DOHH2 (cell line): Measurements from ENCODE around the gene TNFRSF19.

Experiments used
- EZH2phosphoT487 ChIP-seq: fragments of 200-600 bp; sonication (generic); IDR thresholded peaks from 2 replicates; pipeline ENCODE4 v1.6.1; 2017; ENCODE audit warnings: borderline replicate concordance, mild to moderate bottlenecking, antibody characterized with exemption, low read length, moderate library complexity, mixed read lengths
- TF ChIP-seq, protein P1 (sequence below): fragments of 200-600 bp; sonication (generic); IDR thresholded peaks from one replicate; pipeline ENCODE4 v1.5.1; 2014; ENCODE audit warnings: antibody characterized with exemption, mild to moderate bottlenecking, low read depth, low read length; ENCODE audit not compliant: poor library complexity, severe bottlenecking

DNA sequence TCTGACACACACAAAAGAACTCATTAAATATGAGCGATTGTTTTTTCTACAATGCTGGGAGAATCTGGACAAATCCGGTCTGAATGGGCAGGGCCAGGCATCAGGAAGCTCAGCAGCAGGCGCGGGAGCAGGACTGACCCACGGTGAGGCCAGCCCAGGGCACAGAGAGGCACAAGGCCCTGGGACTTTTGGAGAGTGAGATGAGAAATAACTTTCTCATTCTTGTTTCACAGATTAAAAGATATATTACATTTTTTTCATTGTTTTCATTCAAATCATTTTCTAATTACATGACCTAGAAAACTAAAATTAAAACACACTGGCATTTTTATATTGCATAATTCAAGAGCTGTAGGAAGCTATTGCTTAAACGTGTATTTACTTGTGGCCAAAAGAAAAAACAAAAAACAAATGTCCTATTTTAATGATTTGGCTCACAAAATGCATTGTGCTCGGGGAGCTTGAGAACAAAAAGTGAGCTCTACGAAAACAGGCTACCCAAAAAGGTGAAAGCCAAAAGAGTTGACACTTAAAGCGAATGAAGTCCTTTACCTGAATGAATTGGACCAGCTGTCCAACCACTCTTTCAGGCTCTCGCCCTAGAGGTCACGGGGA is 133.1 kb downstream of the TNFRSF19 start:
- no peak for TF ChIP-seq EZH2phosphoT487
- TF ChIP-seq, protein P1, sequence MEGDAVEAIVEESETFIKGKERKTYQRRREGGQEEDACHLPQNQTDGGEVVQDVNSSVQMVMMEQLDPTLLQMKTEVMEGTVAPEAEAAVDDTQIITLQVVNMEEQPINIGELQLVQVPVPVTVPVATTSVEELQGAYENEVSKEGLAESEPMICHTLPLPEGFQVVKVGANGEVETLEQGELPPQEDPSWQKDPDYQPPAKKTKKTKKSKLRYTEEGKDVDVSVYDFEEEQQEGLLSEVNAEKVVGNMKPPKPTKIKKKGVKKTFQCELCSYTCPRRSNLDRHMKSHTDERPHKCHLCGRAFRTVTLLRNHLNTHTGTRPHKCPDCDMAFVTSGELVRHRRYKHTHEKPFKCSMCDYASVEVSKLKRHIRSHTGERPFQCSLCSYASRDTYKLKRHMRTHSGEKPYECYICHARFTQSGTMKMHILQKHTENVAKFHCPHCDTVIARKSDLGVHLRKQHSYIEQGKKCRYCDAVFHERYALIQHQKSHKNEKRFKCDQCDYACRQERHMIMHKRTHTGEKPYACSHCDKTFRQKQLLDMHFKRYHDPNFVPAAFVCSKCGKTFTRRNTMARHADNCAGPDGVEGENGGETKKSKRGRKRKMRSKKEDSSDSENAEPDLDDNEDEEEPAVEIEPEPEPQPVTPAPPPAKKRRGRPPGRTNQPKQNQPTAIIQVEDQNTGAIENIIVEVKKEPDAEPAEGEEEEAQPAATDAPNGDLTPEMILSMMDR: no peak
